GM15510 (cell line): ENCODE data around the gene LINC01488.

Experiments used
- POLR2A ChIP-seq: IDR thresholded peaks from 3 replicates; pipeline ENCODE4 v1.6.1; 2011; ENCODE audit warnings: borderline replicate concordance; ENCODE audit not compliant: insufficient read length; ENCODE audit errors: extremely low read depth

The LINC01488 gene

DNA sequence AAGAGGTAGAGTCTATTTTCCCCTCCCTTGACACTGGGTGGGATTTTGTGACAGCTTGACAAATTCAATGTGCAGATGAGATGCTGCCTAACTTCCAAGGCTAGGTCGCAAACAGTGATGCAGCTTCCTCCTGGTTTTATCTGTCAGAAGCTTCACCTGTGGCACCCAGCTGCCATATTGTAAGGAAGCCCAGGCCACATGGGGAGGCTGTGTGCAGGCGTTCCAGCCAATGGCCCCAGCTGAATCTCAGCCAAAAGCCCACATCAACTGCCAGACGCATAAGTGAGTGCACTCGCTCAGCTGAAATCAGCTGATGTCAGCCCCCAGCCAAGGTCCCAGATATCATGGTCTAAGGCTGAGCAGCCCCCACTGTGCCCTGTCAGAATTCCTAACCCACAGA is 24.8 kb upstream of the LINC01488 start:
- TF ChIP-seq POLR2A: no peak

GRCh38 chr11:69459848-69460539 is 21.5 kb upstream of the LINC01488 start:
- TF ChIP-seq POLR2A: no peak

DNA sequence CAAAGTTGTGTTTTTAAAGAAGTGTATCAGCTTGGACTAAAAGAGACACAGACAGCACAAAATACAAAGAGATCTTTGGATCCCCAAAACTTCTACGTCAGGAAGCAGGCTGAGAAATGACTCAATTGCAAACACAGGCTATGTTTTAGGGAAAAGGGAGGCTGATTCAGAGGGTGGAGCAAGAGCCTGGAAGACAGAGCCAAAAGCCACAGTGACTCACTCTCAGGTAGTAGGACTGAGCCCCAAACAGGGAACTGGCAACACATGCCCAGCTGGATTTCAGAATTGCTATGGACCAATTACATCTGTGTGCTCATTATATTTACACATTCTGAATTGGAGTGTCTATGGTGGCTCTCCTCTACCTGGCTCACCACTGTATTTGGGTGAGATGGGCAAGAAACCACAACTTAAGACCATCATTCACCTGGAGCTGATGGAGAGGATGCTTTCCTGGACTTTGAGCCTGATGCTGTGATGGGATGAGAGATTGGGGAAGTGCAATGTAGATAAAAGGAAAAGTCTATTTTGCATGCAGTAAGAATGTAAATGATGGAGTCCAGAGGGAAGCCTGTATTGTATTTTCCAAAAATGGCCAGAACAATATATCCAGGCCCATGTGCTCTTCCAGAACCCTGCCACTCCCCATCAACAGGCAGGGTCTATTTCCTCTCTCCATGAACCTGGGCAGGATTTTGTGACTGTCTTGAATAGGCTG is 20.8 kb upstream of the LINC01488 start:
- TF ChIP-seq POLR2A: no peak

- no peak for TF ChIP-seq POLR2A
Measured at GRCh38 chr11:69461272-69461962, 20.0 kb upstream of the LINC01488 start.

- no peak for TF ChIP-seq POLR2A
Measured at GRCh38 chr11:69462106-69462951, 19.1 kb upstream of the LINC01488 start.

GRCh38 chr11:69463181-69463994 is 18.1 kb upstream of the LINC01488 start:
- TF ChIP-seq POLR2A: no peak

GRCh38 chr11:69463995-69464960 is 17.2 kb upstream of the LINC01488 start:
- no peak for TF ChIP-seq POLR2A

GRCh38 chr11:69465236-69466000 is 16.0 kb upstream of the LINC01488 start:
- TF ChIP-seq POLR2A: no peak

GRCh38 chr11:69466039-69466438 is 15.4 kb upstream of the LINC01488 start:
- no peak for TF ChIP-seq POLR2A

- TF ChIP-seq POLR2A: no peak
Measured at GRCh38 chr11:69467196-69467595, 14.3 kb upstream of the LINC01488 start.

GRCh38 chr11:69467646-69468045 is 13.8 kb upstream of the LINC01488 start:
- TF ChIP-seq POLR2A: no peak

GRCh38 chr11:69468221-69468620 is 13.2 kb upstream of the LINC01488 start:
- no peak for TF ChIP-seq POLR2A
